GM21825 (cell line): Measurements from ENCODE around the gene ZIC2.

ENCODE experiments used
- ATAC-seq: cut with Tn5 transposase; IDR thresholded peaks from one replicate; pipeline ENCODE4 v1.9.1; 2021; ENCODE audit warnings: mild to moderate bottlenecking, moderate library complexity; ENCODE audit not compliant: unreplicated experiment

The ZIC2 gene

DNA sequence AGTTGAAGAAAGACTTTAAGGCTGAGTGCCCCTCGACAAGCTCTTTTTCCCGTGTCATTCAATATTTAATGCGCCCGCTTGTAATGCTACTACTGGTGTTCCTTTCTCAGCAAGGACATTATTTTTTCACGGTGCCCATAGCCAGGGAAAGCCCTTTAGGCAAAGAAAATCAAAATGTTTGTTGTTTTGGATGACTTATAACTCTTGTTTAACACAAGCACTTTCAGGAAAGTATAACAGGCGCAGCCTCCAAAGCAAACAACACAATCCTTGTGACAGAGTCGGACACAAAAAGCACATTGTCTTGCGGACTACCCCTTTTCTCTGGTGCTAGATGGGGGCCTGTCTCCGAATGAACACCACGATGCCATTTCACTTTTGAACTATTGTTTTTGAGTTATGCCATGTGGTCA, 22.5 kb upstream of the ZIC2 start:
- ATAC-seq, result no peak

DNA sequence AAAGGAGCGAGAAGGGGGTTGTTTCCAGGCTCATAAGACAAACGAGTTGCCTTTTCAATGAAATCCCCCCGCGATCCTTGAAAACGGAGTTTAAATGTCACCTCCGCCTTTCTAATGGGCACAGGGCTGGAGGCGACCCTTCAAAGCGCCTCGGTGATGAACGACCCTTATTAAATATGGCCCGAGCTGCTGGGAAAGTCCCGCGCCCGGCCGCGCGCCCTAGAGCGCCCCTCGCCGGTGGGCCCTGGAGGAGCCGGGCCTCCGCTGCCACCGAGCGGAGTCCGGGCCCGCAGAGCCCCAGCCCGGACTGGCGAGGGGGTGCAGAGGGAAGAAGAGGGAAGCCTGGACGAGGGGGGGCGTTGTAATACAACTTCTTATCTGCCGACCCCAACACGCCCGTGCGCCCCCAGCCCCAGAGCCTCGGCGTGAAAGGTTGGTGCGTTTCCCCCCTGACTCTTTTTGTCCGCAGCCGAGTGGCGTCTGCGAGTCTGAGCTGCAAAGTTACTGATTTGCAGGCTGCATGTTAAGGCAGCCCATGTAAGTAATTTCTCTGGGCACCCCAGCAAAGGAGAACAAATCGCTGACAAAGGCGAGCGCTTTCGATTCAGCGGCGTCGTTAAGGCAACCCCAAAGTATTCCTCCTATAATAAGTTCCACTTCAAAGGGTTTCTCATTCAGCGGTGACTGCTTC, 21.9 kb upstream of the ZIC2 start:
- no peak for ATAC-seq

DNA sequence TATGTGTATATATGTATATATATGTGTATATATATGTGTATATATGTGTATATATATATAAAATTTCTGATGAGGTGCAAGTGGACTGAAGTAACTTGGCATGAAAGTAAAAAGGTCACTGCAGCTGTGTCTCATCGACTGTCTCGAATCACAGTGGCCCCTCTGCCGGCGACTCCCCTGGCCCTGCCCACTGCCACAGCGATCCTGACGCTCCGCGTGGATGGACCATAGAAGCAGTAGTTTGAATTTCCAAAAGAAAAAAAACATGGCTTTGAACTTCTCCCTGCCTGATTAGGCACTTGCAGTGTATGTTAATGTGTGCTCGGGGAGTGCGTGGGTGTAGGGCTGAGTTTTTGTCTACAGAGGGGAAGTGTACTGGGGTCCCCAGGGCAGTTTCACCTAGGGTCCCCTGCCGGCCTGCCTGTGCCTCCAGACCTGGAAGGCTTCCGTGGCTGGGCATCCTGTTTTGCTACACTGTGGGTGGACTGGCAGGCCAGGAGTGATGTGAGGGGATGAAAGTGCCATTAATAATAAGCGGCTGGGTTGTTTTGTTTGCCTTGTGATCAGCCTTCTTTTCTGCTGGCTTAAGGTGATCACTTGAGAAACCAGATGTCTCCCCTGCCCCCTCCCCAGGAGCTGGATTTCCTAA, 20.8 kb upstream of the ZIC2 start:
- no peak for ATAC-seq

DNA sequence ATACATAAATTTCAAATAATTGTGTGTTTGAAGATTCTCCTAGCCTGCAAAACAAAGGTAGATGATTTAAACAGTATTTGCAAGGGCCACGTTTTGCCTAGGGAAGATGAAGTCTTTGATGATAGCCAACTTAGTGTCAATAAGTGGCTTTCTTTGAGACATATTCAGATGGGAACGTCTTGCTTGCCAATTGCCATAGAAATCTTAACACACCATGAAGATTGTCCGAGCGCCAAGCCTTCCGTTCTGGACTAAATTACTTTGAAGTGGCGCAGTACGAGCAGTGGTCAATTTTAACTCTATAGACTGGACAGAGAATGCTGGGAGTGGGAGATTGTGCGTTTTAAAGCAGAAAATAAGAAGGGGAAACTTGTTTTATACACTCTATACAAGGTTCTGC, 19.9 kb upstream of the ZIC2 start:
- ATAC-seq, result no peak

DNA sequence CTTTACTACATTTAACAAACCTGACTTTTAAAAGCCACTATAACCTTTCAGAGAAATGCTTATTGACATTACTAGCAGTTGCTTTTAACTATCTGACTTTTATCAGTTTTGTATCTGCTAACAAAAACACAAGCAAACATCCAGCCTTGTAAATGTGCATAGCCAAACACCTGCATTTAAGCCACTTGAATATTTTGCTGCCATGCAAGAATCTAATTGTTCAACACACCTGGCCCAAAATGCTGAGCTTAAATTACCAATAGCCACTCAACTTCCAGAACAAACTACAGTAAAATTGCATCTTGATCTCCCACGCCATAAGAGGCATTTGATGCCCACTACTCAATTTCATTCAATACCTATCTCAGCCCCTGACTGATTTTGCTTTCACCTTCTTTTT, 19.3 kb upstream of the ZIC2 start:
- no peak for ATAC-seq

DNA sequence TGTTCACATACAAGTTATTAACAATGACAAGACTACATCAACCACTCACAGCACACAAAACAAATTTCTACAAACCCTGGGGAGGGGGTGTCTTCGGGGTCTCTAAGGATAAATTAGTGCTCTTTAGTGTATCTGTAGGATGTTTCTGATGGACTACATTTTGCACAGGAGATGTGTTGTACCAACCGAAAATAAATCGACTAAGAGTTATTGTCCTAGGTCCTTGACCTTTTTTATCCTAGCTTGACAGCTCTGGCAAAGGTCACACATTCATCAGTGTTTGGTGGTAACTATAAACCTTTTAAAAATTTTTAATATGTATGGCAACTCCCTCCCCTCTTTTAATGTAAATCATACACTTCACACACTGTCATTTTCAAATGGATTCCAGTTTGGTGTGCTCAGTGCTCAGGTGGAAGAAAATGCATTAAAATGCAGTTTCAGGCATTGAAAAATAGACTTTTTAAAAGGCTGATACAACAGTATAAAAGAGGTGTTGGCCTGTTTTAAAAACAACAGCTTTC, 17.7 kb upstream of the ZIC2 start:
- ATAC-seq, result no peak

DNA sequence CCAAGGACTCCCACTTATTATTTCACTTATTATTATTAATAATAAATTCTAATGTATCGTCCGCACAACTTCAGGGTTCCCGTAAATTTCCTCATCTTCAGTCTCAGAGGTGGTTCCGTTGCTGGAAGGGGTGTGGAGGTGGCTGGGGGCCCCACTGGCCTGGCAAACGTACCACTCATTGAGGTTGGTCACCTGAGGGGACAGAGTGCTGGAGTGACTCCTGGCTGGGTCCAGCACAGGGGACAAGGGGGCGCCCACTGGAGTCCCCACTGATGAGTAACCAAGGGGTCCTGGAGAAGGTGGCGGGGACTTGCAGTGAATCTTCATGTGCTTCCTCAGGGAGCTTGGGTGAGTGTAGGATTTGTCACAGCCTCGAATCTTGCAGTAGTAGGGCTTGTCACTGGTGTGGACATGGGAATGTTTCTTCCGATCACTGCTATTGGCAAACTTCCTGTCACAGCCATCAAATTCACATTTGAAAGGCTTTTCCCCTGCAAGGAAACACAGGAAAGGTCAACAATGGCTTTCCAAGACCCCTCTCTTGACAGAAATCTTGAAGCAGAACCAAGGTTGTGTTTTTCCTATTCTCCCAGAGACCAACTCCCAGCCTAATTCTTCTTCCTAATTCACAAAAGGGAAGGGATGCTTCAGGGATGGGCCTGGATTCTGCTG, 16.1 kb upstream of the ZIC2 start:
- ATAC-seq, result no peak

DNA sequence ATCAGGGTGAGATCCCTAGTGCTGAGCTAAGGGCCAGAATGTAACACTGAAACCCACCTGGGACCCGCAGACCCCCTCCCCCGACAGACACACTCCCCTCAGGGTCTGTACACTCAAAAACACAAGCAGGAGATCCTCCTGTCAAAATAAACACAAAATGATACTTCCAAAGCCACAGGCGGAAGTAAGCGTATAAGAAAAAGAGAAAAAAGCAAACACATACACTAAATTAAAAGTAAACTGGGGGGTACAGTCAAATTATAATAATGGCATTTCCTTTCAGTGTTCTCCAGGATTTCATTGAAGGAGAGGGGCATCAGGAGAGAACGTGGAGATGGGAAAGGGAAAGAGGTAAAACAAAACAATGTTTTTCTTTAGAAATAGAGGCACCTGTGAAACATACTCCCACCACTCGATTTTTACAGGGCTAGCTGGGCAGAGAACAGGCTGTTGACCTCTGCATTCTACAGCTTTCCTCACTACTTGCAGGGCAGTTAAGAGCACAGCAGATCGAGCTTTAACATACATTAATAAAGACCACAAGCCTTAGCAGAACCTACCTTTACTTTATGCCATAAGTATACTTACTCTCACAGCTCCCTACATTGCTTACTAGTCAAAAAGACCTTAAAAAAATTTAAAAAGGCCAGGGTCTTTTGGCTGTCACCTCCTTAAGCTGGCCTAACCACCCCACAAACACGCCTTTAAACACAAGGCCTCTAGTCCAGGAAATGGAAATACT, 15.3 kb upstream of the ZIC2 start:
- ATAC-seq, result no peak

DNA sequence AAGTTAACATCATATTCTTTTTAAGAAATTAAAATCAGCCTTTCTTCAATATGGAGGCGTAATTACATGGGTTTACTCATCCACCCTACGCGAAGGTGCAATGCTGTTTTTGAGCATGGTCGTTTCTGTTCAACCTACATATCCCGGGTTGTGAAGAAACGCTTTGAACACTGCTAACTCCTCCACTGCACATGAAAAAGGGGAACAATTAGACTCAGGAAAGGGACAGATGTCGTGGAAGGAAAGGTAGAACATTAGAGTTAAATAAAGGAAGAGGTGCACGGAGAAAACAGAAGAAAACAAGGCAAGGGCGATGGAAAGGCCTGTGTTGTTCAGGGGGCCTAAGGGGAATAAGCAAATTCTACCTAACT, 14.1 kb upstream of the ZIC2 start:
- no peak for ATAC-seq

DNA sequence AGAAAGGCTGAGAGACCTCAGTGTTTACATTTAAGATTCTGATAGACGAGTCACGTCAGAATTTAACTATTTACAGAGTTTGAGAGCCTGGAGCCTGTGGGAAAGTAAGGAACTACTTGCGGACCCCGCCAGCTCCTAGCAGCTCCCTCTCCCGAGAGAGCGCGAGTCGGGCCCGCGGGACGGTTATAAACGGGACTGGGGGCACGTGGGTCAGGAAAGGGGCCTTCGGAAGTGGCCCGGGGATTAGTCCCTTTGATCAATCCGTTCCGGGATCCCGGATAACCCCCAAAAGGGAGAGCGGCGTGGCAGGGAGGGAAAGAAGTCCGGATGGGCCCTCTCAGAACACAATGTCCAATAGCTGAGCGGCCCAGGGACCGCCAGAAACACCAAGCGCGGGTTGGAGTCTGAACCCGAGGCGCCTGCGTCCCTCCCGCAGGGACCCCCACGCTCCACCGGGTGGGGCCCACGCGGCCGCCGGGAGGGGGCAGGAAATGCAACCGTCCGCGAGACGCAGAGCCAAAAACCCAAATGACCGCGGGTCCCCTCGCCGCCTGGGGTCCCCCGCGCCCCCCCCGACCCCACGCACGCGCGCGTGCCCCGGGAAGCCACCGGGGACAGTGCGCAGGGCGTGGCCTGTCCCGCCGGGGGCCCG, 13.6 kb upstream of the ZIC2 start:
- no peak for ATAC-seq

DNA sequence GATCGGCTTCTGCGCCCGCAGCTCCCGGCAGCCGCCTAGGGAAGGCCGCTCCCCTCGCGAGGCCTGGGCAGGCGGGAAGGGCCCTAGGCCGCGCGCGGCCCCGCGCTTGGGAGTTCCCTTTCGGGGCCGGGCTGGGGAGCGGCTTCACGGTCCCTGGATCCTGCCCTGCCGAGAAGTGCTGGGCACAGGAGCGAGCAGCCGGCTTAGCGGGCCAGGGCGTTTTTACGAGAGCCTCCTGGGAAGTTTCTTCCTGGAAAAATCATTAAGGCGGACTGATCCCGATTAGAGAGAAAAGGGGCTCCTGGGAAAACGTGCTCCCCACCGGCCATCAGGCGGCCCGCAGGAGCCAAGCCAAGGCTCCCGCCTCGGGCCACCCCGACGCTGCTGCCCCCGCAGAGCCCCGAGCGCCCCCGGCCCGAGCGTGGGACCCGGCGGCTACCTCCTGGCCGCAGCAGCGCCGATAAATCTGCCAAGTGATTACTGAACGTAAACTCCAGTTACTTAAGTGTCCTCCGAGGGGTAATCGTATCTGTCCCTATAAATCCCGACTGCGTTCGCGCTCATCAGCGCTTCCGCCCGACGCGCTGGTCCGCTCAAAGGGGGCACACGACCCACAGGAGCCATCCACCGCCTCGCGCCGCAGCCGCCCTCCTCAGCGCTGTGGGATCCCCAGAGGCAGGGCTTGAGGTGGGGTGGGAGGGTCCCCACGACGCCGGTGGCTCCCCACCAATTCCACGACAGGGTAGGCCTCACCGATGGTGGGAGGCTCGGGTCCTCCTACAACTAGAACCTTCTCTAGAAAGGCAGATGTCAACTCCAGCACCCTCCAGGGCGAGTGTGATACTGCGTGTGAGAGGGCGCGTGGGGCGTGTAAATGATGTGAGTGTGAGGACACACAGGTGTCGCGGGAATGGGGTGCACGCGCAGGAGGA, 12.8 kb upstream of the ZIC2 start:
- ATAC-seq, result no peak

DNA sequence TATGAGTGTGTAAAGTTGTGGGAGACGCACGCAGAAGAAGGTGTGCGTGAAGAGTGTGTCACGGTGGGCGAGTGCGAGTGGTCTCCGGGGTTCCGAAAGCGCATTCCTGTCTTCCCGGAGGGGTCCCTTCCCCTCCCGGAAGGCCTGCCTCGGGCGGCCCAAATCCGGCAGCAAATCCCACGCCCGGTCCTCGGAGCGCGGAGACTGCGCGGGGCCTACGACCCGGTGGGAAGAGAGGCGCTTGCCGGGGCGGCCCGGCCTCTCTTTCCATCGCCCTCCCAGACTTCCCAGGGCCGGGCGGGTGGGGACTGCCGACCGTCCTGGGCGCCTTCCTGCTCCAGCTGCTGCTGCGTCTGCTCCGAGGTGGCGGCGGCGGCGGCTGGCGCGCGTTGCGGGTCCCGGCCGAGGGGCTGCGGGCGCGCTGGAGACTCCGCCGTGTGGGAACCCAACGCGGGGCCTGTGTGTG, 12.1 kb upstream of the ZIC2 start:
- ATAC-seq, result no peak

DNA sequence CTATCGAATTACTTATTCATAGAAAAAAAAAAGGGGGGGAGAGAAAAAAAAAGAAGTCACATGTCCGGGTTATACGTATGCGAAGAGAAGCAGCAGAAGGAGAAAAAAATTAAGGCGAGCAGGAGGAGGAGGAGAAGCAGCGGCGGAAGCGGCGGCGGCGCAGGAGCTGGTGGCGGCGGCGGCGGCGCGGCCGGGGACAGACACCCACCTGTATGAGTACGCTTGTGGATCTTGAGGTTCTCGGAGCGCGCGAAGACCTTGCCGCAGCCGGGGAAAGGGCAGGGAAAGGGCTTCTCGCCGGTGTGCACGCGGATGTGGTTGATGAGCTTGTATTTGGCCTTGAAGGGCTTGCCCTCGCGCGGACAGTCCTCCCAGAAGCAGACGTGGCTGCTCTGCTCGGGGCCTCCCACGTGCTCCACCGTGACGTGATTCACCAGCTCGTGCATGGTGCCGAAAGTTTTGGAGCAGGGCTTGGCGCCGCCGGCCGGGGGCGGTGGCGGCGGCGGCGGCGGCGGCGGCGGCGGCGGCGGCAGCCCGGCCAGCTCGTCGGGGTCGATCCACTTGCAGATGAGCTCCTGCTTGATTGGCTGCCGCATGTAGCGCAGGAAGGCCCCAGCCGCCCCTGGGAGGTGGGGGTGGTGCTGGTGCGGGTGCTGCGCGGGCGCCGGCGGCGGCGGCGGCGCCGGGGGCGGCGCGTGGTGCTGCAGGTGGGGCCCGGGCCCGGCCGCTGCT, 11.5 kb upstream of the ZIC2 start:
- ATAC-seq, result no peak

DNA sequence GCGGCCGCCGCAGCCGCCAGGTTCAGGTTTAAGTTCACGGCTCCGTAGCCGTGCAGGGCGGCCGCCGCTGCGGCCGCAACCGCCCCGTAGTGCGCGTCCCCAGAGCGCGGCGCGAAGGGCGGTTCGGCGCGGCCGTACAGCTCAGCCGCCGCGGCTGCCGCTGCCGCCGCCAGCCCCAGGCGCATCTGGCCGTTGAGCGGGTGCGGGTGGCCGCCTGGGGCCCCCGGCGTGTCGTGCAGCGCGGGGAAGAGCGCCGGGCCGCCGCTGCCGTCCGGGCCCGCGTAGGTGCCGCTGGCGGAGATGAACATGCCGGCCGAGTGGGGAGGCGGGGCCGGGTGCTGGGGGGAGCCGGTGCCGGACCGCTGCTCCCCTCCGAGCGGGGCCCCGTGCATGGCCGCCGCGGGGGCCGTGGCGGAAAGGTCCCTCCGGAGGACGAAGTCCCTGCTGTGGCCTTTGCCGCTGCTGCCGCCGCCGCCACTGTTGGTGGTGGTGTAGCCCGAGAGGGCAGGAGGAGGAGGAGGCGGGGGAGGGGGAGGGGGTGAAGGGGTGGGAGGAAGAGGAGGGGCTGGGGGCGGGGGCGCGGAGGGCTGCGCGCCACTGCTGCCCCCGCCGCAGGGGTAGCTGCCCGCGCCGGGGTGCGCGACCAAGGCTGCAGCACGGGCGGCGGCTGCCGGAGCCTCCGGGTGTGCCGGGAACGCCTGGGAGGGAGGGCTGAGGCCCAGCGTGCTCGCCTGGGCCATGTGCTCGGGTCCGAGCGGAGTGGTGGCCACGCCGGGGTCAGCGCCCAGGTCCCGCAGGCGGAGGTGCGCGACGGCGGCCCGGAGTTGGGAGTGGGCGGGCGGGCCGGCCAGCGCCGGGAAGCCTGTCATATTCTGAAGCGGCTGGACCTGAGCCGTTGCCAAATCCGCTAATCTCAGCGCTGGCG, 10.7 kb upstream of the ZIC2 start:
- no peak for ATAC-seq

DNA sequence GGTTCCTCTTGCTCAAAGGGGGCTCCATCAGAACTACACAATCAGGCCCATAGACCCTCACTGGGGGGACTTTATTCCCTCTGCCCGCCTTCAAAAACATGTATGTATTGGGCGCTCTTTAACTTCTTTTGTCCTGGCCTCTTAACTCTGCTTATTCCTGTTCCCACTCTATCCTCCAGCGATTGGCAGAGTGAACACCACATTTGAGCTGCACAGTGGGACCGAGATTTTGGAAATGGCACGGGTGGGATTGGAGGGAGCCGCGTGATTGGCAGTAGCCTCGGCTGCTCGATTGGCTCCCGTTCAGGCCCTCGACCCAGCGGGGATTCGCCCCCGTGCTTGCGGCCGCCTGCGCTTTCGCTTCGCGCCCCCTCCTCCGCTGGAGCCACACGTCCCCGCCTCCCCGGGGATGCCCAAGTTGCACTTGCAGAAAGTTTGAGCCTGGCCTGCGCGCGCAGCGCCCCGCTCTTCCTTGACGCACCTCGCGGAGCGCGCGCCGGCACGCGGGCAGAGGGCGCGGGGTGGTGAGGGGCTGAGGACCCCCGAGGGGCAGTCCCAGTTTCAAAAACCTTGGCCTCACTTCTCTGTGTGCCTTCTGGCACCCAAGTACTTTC, 9.9 kb upstream of the ZIC2 start, which contains the start of gene ZIC5:
Gene ZIC5, minus strand, starts transcription at position 192 of the 614 bp plus-strand sequence. Its CDS starts 164 bp downstream, at position 28.
- no peak for ATAC-seq

DNA sequence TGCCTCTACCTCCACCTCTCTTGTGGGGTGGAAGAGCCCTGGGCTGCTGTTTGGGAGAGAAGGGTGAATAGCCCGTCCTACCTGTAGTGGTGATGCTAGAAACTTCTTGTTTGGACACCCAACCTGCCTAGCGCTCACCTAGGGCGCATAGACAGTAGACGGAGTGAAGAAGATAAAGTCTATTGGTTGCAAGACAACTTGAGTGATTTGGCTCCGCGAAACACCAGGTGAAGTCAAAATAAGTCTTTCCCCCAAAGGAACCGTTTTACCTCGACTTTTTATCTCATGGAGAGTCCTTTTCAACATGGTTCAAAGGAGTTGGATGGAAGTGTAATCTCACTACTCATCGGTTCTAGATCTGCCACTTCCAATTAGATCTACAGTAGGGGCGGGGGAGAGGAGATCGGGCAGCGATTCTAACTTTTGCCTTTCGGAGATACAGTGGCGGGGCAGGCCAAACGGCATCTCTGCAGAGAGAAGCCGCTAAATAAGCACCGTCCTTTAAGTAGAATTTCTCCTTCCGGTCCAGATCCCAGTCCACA, 9.3 kb upstream of the ZIC2 start:
- ATAC-seq, result no peak

DNA sequence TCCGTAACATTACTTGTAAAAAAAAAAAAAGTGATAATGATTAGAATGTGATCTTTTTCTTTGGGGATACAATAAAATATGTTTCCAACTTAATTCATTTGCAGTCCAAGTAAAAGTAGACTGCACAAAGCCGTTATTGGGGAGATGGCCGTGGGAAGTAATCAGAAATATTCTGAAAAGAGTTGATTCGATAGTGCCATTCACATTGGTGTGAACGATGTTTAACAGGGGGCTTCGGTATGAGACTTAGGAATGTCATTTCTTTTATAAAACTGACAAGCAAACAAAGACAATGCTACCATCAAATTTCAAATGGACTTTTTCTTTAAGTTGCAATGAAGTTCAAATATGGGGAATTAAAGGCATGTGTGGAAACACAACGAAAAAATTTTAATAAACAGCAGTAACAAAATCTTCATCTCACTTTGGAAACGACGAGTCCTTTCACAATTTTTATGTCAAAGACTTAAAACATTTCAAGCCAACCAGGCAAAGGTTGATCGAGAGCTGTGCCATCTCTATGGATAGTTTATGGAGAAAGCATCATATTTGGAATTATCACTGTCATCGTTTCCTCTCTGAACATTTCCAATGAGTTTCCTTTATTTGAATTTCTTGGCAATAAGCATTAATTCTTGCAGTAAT, 8.3 kb upstream of the ZIC2 start:
- ATAC-seq, result no peak
